GM21737 (cell line): Measurements from ENCODE around the gene DNAJA3.
"Not testable (repeated sequence)": the region's sequence is repeated elsewhere in the genome, so short reads cannot be mapped to it uniquely, and the experiment has no call there.

Source experiments
- ATAC-seq: cut with Tn5 transposase; IDR thresholded peaks from one replicate; pipeline ENCODE4 v1.9.1; 2021; ENCODE audit warnings: mild to moderate bottlenecking, moderate library complexity; ENCODE audit not compliant: unreplicated experiment

DNAJA3 gene

GRCh38 chr16:4386951-4387565 lies 38.6 kb upstream of the DNAJA3 start:
- no peak for ATAC-seq

GRCh38 chr16:4387781-4388180 lies 37.9 kb upstream of the DNAJA3 start:
- ATAC-seq = no peak

- no peak for ATAC-seq
Observed at GRCh38 chr16:4388271-4389021, 37.2 kb upstream of the DNAJA3 start.

- ATAC-seq = no peak
Observed at GRCh38 chr16:4389051-4389955, 36.4 kb upstream of the DNAJA3 start.

- ATAC-seq = no peak
Observed at GRCh38 chr16:4390266-4391260, 35.1 kb upstream of the DNAJA3 start.

GRCh38 chr16:4391631-4392381 lies 33.9 kb upstream of the DNAJA3 start:
- no peak for ATAC-seq

GRCh38 chr16:4392382-4393239 lies 33.1 kb upstream of the DNAJA3 start:
- no peak for ATAC-seq

GRCh38 chr16:4393240-4393600 lies 32.4 kb upstream of the DNAJA3 start:
- no peak for ATAC-seq

GRCh38 chr16:4393850-4394249 lies 31.8 kb upstream of the DNAJA3 start:
- not testable (repeated sequence) for ATAC-seq

GRCh38 chr16:4395055-4395726 lies 30.5 kb upstream of the DNAJA3 start:
- no peak for ATAC-seq

GRCh38 chr16:4399001-4399730 lies 26.5 kb upstream of the DNAJA3 start:
- ATAC-seq = no peak

- no peak for ATAC-seq
Observed at GRCh38 chr16:4401094-4401501, 24.6 kb upstream of the DNAJA3 start.

- ATAC-seq = no peak
Observed at GRCh38 chr16:4401510-4401909, 24.2 kb upstream of the DNAJA3 start.

GRCh38 chr16:4402439-4403132 lies 23.1 kb upstream of the DNAJA3 start:
- no peak for ATAC-seq

- no peak for ATAC-seq
Observed at GRCh38 chr16:4403133-4403949, 22.3 kb upstream of the DNAJA3 start.
